ENCODE results near the gene OR2A14. TPM values are rescaled to one million over a fixed set of nuclear protein-coding genes. Genes with fewer than 3 reads are reported as not detected.

The OR2A14 gene
- total and polyA plus RNA-seq, 2 donors (not counting 1 experiment from before 2014, with no cell fraction given): not detected

- H3K27me3 Mint-ChIP-seq: no peaks in the 10 kb centered on the region
- H3K27ac Mint-ChIP-seq: no peak within 1 kb of the TSS
- no peaks in the 10 kb centered on the region for H3K4me1 ChIP-seq (ENCODE audit: control insufficient read depth in 2 of 2, insufficient read depth in 2 of 2, low read length in 2 of 2)
- ATAC-seq (ENCODE audit: low read depth) (no peak), DNase-seq (no peak)
- CTCF ChIA-PET: no interaction called here
- intact Hi-C loops (cut with micrococcal nuclease): no loop called here
- H2AFZ ChIP-seq (ENCODE audit: insufficient read depth, low read depth, low read length, poor library complexity, severe bottlenecking): no peak within 1 kb of the TSS
- H3K9me3 Mint-ChIP-seq (ENCODE audit: insufficient read depth): no peaks in the 10 kb centered on the region
- POLR2A ChIA-PET: no interaction called here
- no CpG with 5 or more reads among the region's 2 CpGs for WGBS (ENCODE audit: insufficient coverage)
- H3K9me3 ChIP-seq (ENCODE audit: control extremely low read depth in 1 of 3, control insufficient read depth in 2 of 3, insufficient read depth in 1 of 3, low read length in 2 of 3): peaks cover 0 to 3% (median 2%) of the 10 kb centered on the region in 3 donors
- no peak within 1 kb of the TSS for H3K27ac ChIP-seq (ENCODE audit: low read length in 2 of 2)
- TF ChIP-seq CTCF (IDR thresholded peaks at IDR 0.05): no peak
- no peak for TF ChIP-seq EZH2 (IDR thresholded peaks at IDR 0.05; ENCODE audit: borderline replicate concordance, insufficient read depth, low read depth, low read length, poor library complexity, severe bottlenecking)
- H3K9ac ChIP-seq (ENCODE audit: low read length): no peak within 1 kb of the TSS
- no peak within 1 kb of the TSS for H3K4me3 Mint-ChIP-seq
- no peak within 1 kb of the TSS for H3K4me3 ChIP-seq (ENCODE audit: control extremely low read depth in 1 of 5, extremely low read depth in 1 of 5, insufficient read depth in 1 of 5, low read depth in 2 of 5, low read length in 4 of 5)
- no peaks in the 10 kb centered on the region for H4K20me1 ChIP-seq (ENCODE audit: control insufficient read depth, insufficient read depth, low read length, poor library complexity, severe bottlenecking)
- no peak within 1 kb of the TSS for H3K4me2 ChIP-seq (replicated peaks; ENCODE audit: low read depth, low read length, poor library complexity, severe bottlenecking)
- H3K4me1 Mint-ChIP-seq: no peaks in the 10 kb centered on the region
- no peaks in the 10 kb centered on the region for H3K79me2 ChIP-seq (ENCODE audit: control insufficient read depth, insufficient read depth, low read length)
- no peaks in the 10 kb centered on the region for H3K36me3 ChIP-seq (replicated peaks in 1 of 2; ENCODE audit: control extremely low read depth in 1 of 2, control insufficient read depth in 1 of 2, extremely low read depth in 1 of 2, insufficient read depth in 2 of 2, low read length in 1 of 2)
- no peaks in the 10 kb centered on the region for H3K27me3 ChIP-seq (replicated peaks in 1 of 4; ENCODE audit: control extremely low read depth in 1 of 4, control insufficient read depth in 3 of 4, insufficient read depth in 4 of 4, low read length in 3 of 4)
Observed at GRCh38 chr7:144085978-144086377, 37.0 kb upstream of the OR2A14 start, which contains the start of gene OR2A12. OR2A12 (plus strand) TSS chr7:144086278; CDS start chr7:144095108, 8,830 bp downstream.

- ATAC-seq (ENCODE audit: low read depth): no peak
- ChIA-PET CTCF (no interaction called here), POLR2A (no interaction called here)
- no peaks in the 10 kb centered on the region for H4K20me1 ChIP-seq (ENCODE audit: control insufficient read depth, insufficient read depth, low read length, poor library complexity, severe bottlenecking)
- WGBS (ENCODE audit: insufficient coverage): no CpG with 5 or more reads among the region's 4 CpGs
- H3K27ac Mint-ChIP-seq: no peak overlapping the region
- H3K9ac ChIP-seq (ENCODE audit: low read length): no peak overlapping the region
- H3K79me2 ChIP-seq (ENCODE audit: control insufficient read depth, insufficient read depth, low read length): no peaks in the 10 kb centered on the region
- H2AFZ ChIP-seq (ENCODE audit: insufficient read depth, low read depth, low read length, poor library complexity, severe bottlenecking): no peak overlapping the region
- H3K9me3 ChIP-seq (ENCODE audit: control extremely low read depth in 1 of 3, control insufficient read depth in 2 of 3, insufficient read depth in 1 of 3, low read length in 2 of 3): peaks cover 0 to 5% (median 3%) of the 10 kb centered on the region in 3 donors
- H3K4me1 Mint-ChIP-seq: no peaks in the 10 kb centered on the region
- no peaks in the 10 kb centered on the region for H3K4me1 ChIP-seq (ENCODE audit: control insufficient read depth in 2 of 2, insufficient read depth in 2 of 2, low read length in 2 of 2)
- no peak overlapping the region for H3K4me3 Mint-ChIP-seq
- no peak overlapping the region for H3K4me2 ChIP-seq (replicated peaks; ENCODE audit: low read depth, low read length, poor library complexity, severe bottlenecking)
- TF ChIP-seq CTCF (IDR thresholded peaks at IDR 0.05) (no peak), EZH2 (IDR thresholded peaks at IDR 0.05; ENCODE audit: borderline replicate concordance, insufficient read depth, low read depth, low read length, poor library complexity, severe bottlenecking) (no peak)
- H3K27me3 Mint-ChIP-seq: peaks cover 4% of the 10 kb centered on the region
- no peaks in the 10 kb centered on the region for H3K27me3 ChIP-seq (replicated peaks in 1 of 4; ENCODE audit: control extremely low read depth in 1 of 4, control insufficient read depth in 3 of 4, insufficient read depth in 4 of 4, low read length in 3 of 4)
- no peak overlapping the region for H3K27ac ChIP-seq (ENCODE audit: low read length in 2 of 2)
- intact Hi-C loops (cut with micrococcal nuclease): no loop called here
- H3K4me3 ChIP-seq (ENCODE audit: control extremely low read depth in 1 of 5, extremely low read depth in 1 of 5, insufficient read depth in 1 of 5, low read depth in 2 of 5, low read length in 4 of 5): no peak overlapping the region
- no peaks in the 10 kb centered on the region for H3K36me3 ChIP-seq (replicated peaks in 1 of 2; ENCODE audit: control extremely low read depth in 1 of 2, control insufficient read depth in 1 of 2, extremely low read depth in 1 of 2, insufficient read depth in 2 of 2, low read length in 1 of 2)
- no peak for DNase-seq
- peaks cover 2% of the 10 kb centered on the region for H3K9me3 Mint-ChIP-seq (ENCODE audit: insufficient read depth)
Observed at GRCh38 chr7:144086730-144087129, 36.2 kb upstream of the OR2A14 start.
